ENCODE measurements around the gene COL6A2. TPM values are rescaled to one million over a fixed set of nuclear protein-coding genes. Genes with fewer than 3 reads are reported as not detected.
"Not testable (repeated sequence)": the region's sequence is repeated elsewhere in the genome, so short reads cannot be mapped to it uniquely, and the experiment has no call there.

Gene COL6A2
- total and polyA plus RNA-seq, 9 donors: 481 to 1,002 (median 671) TPM

DNA sequence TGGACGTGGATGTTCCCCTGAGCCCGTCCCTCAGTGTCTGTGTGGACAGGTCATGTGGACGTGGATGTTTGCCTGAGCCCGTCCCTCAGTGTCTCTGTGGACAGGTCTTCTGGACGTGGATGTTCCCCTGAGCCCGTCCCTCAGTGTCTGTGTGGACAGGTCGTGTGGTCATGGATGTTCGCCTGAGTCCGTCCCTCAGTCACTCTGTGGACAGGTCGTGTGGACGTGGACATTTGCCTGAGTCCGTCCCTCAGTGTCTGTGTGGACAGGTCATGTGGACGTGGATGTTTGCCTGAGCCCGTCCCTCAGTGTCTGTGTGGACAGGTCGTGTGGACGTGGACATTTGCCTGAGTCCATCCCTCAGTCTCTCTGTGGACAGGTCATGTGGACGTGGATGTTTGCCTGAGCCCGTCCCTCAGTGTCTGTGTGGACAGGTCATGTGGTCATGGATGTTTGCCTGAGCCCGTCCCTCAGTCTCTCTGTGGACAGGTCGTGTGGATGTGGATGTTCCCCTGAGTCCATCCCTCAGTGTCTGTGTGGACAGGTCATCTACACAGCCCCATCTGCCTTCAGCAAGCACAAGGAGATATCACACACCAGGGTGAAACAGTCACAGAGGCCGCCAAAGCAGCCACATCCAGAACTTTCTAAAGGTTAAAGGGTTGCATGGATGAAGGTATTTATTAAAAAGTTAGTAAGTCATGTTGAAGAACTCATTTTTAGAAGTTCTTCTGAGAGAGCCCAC lies 38.0 kb upstream of the COL6A2 start:
- H3K4me3 ChIP-seq (ENCODE audit: low read length); DNase-seq: not testable (repeated sequence)

DNA sequence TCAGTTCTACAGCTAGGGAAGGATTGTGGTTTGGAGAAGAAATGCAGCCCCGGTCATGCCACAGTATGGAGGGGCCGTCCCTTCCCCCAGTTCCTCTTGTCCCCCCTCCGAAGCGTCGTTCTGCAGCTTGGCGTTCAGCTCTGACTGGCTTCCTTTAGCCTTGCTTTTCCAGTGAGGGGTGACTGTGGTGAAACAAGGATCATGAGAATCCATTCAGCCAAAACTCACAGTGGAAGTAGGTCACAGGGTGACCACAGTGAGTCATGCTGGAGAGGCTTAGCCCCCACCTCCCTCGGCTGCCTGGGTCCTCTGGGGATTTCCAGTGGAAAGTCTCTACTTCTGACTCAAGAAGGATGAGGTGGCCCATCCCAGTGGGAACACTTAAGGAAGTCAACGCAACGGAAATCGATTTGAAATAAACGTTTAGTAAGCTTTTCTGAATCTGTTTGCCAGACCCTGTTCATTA lies 37.3 kb upstream of the COL6A2 start:
- DNase-seq: peak; percentile 77
- Histone ChIP-seq H3K36me3 (ENCODE audit: control insufficient read depth, insufficient read depth, low read length) (no peaks in the 10 kb centered on the region), H3K27ac (ENCODE audit: low read length) (peak overlapping the region; percentile 55), H3K4me3 (ENCODE audit: low read length) (no peak overlapping the region), H3K9me3 (replicated peaks; ENCODE audit: control insufficient read depth, low read depth, low read length) (peaks cover 13% of the 10 kb centered on the region), H3K27me3 (ENCODE audit: control insufficient read depth, insufficient read depth, low read length) (peaks cover 4% of the 10 kb centered on the region), H3K4me1 (ENCODE audit: control insufficient read depth, insufficient read depth, low read length) (peaks cover 46% of the 10 kb centered on the region)
- WGBS (ENCODE audit: insufficient coverage): 53% methylated on average over 5 of the region's 11 CpGs

More for the DNA sequence above, 38.0 kb upstream of the COL6A2 start:
- 92% methylated on average over 17 of the region's 21 CpGs for WGBS (ENCODE audit: insufficient coverage)
- H3K27me3 ChIP-seq (ENCODE audit: control insufficient read depth, insufficient read depth, low read length); H3K36me3 ChIP-seq (ENCODE audit: control insufficient read depth, insufficient read depth, low read length): not testable (repeated sequence)
- H3K4me1 ChIP-seq (ENCODE audit: control insufficient read depth, insufficient read depth, low read length): peaks cover 45% of the 10 kb centered on the region
- H3K27ac ChIP-seq (ENCODE audit: low read length): peak overlapping the region; percentile 55
- H3K9me3 ChIP-seq (replicated peaks; ENCODE audit: control insufficient read depth, low read depth, low read length): peaks cover 13% of the 10 kb centered on the region

DNA sequence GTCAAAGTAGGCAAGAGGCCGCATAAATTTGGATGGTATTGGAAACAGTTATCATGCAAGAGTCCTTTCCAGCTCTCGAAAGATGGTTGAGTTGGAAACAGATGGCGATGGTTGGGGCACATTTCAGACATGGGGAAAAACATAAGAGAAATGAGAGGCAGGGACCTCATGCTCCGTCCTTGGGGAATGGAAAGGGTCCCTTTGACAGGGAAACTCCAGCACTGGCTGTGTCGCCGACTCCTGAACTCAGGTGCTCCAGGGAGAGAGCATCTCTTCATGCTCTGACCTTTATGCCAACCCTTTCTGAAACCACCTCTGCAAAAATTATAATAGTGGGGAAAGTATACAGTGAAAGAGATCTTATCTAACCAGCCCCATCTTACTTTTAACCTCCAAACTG lies 36.8 kb upstream of the COL6A2 start:
- Histone ChIP-seq H3K4me1 (ENCODE audit: control insufficient read depth, insufficient read depth, low read length) (peaks cover 46% of the 10 kb centered on the region), H3K9me3 (replicated peaks; ENCODE audit: control insufficient read depth, low read depth, low read length) (peaks cover 13% of the 10 kb centered on the region), H3K27me3 (ENCODE audit: control insufficient read depth, insufficient read depth, low read length) (peaks cover 4% of the 10 kb centered on the region), H3K36me3 (ENCODE audit: control insufficient read depth, insufficient read depth, low read length) (no peaks in the 10 kb centered on the region), H3K4me3 (ENCODE audit: low read length) (no peak overlapping the region), H3K27ac (ENCODE audit: low read length) (no peak overlapping the region)
- 71% methylated on average over 4 of the region's 6 CpGs for whole genome bisulfite sequencing (ENCODE audit: insufficient coverage)
- no peak for DNase-seq

DNA sequence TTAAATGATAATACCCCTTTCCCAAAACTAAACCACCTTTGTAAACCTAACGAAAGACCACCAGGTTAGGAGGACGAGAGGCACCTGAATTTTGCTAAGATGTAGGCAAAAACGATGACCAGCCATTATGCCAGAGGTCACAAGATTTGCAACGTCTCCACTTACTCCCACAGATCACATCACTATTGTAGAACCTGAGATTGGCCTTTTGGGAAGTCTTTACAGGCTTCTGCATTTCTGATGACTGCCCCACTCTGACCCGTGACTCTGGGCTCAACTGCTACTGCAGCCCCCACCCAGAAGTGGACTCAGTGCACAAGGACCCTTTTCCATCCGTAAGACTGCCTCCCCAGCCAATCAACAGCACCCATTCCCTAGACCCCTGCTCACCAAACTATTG lies 36.4 kb upstream of the COL6A2 start:
- no peak for DNase-seq
- Histone ChIP-seq H3K4me3 (ENCODE audit: low read length) (no peak overlapping the region), H3K4me1 (ENCODE audit: control insufficient read depth, insufficient read depth, low read length) (peaks cover 46% of the 10 kb centered on the region), H3K27me3 (ENCODE audit: control insufficient read depth, insufficient read depth, low read length) (peaks cover 4% of the 10 kb centered on the region), H3K36me3 (ENCODE audit: control insufficient read depth, insufficient read depth, low read length) (no peaks in the 10 kb centered on the region), H3K27ac (ENCODE audit: low read length) (no peak overlapping the region), H3K9me3 (replicated peaks; ENCODE audit: control insufficient read depth, low read depth, low read length) (peaks cover 13% of the 10 kb centered on the region)
- WGBS (ENCODE audit: insufficient coverage): 82% methylated on average over 4 of the region's 6 CpGs

DNA sequence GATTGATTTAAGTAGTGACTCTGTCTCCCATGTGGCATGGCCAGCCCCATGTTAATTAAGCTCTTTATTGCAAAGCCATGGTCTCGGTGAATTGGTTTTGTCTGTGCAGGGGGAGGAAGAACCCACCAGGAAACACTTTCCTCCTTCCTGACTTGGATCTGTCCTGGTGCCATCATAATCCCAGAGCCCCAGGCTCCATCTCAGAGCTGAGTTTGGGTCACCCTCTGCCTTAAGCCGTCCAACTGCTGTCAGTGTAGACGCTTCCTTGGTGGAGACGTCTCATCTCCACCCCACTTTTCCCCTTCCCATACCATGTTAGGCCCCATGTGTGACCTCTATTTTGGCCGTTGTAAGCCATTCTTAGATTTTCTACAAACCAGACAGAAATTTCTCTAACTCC lies 36.0 kb upstream of the COL6A2 start:
- H3K9me3 ChIP-seq (replicated peaks; ENCODE audit: control insufficient read depth, low read depth, low read length): peaks cover 13% of the 10 kb centered on the region
- H3K4me3 ChIP-seq (ENCODE audit: low read length): no peak overlapping the region
- H3K4me1 ChIP-seq (ENCODE audit: control insufficient read depth, insufficient read depth, low read length): peaks cover 46% of the 10 kb centered on the region
- WGBS (ENCODE audit: insufficient coverage): 96% methylated on average over 5 of the region's 5 CpGs
- no peak for DNase-seq
- H3K27me3 ChIP-seq (ENCODE audit: control insufficient read depth, insufficient read depth, low read length): peaks cover 4% of the 10 kb centered on the region
- H3K27ac ChIP-seq (ENCODE audit: low read length): no peak overlapping the region
- H3K36me3 ChIP-seq (ENCODE audit: control insufficient read depth, insufficient read depth, low read length): no peaks in the 10 kb centered on the region

DNA sequence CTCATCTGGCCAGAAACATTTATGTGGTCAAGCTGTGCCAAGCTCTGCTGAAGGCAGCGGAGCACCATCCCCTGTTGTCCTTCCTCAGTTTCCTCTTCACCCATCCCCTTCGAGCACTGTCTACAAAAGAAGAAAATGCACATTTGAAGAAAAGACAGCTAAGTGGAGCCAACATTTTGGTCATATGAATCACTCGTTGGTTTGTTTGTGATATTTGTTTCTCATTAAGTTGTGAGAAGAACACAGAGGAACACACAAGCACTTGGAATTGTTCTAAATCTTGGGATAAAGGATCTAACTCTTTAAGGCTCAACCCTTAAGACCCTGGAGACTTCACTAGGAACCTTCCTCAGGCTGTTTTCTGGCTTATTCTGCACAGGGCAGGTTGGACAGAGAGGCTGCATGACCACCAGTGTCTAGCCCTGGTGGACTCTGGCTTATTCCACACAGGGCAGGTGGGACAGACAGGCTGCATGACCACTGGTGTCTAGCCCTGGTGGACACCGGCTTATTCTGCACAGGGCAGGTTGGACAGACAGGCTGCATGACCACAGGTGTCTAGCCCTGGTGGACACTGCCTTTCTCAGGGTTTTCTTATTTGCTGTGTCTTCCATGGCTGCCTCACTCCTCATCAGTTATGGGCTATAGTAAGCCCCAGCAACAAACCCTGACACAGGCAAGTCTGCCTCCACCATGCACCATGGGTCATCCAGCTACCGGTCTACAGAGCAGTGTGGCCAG lies 35.3 kb upstream of the COL6A2 start:
- peaks cover 2% of the 10 kb centered on the region for H3K27me3 ChIP-seq (ENCODE audit: control insufficient read depth, insufficient read depth, low read length)
- WGBS (ENCODE audit: insufficient coverage): 93% methylated on average over 3 of the region's 5 CpGs
- peaks cover 13% of the 10 kb centered on the region for H3K9me3 ChIP-seq (replicated peaks; ENCODE audit: control insufficient read depth, low read depth, low read length)
- no peak for DNase-seq
- H3K27ac ChIP-seq (ENCODE audit: low read length): no peak overlapping the region
- peaks cover 47% of the 10 kb centered on the region for H3K4me1 ChIP-seq (ENCODE audit: control insufficient read depth, insufficient read depth, low read length)
- H3K36me3 ChIP-seq (ENCODE audit: control insufficient read depth, insufficient read depth, low read length): no peaks in the 10 kb centered on the region
- H3K4me3 ChIP-seq (ENCODE audit: low read length): no peak overlapping the region

DNA sequence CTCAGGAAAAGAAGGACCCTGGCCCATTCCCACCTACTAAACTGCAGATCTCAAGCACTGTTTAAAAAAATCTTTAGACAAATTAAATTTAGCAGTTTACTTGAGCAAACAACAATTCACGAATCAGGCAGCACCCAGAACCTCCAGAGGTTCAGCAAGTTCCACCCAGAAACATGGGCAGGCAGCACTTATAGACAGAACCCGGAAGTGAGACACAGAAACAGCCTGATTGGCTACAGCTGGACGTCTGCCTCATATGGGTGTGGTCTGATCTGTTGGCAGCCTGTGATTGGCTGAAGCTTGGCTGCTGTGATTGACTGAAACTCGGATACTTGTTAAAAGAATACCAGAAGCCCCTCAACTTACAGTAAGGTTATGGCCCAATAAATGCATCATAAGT lies 34.7 kb upstream of the COL6A2 start:
- WGBS (ENCODE audit: insufficient coverage): 87% methylated on average over 3 of the region's 4 CpGs
- peaks cover 13% of the 10 kb centered on the region for H3K9me3 ChIP-seq (replicated peaks; ENCODE audit: control insufficient read depth, low read depth, low read length)
- no peaks in the 10 kb centered on the region for H3K36me3 ChIP-seq (ENCODE audit: control insufficient read depth, insufficient read depth, low read length)
- no peak overlapping the region for H3K27ac ChIP-seq (ENCODE audit: low read length)
- H3K27me3 ChIP-seq (ENCODE audit: control insufficient read depth, insufficient read depth, low read length): peaks cover 2% of the 10 kb centered on the region
- no peak overlapping the region for H3K4me3 ChIP-seq (ENCODE audit: low read length)
- H3K4me1 ChIP-seq (ENCODE audit: control insufficient read depth, insufficient read depth, low read length): peaks cover 50% of the 10 kb centered on the region
- peak; percentile 28 for DNase-seq

DNA sequence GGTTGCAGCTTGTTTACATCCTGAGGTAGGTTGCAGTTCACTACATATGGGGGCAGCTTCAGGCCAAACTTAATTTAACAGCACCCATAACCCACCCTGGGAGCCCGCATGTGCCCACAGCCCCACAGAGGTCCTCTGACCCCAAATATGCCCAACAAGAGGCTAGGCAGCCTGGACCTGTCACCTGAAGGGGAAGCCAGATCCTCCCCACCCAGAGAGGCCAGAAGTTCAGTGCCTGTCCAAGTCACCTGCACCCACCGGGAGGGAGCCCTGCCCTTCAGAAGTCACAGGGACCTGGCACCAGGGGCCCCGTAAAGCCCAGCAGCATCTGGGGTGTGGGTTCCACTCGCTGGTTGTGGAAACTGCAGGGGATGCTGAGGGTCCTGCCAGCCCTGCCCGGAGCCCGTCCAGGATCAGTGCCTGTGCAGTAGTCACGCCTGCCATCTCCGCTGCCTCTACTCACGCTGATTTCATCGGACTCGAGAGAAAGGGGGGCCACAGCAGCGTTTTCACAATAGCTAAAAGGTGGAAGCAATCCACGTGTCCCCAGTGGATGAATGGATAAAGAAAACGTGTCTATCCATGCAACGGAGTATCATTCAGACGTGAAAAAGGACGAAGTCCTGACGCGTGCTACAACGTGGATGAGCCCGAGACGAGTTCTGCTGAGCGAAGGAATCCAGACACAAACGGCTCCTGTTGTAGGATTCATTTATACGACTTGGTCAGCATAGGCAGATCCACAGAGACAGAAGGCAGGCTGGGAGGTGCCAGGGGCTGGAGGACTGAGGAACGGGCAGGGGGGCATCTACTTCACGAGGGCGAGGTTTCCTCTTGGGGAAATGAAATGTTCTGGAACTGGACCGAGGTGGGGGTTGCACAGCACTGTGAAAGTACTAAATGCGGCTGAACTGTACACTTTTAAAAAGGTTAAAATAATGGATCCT lies 33.9 kb upstream of the COL6A2 start:
- DNase-seq: no peak
- Histone ChIP-seq H3K4me1 (ENCODE audit: control insufficient read depth, insufficient read depth, low read length) (peaks cover 52% of the 10 kb centered on the region), H3K4me3 (ENCODE audit: low read length) (no peak overlapping the region), H3K9me3 (replicated peaks; ENCODE audit: control insufficient read depth, low read depth, low read length) (peaks cover 13% of the 10 kb centered on the region), H3K27ac (ENCODE audit: low read length) (peak overlapping the region; percentile 7), H3K27me3 (ENCODE audit: control insufficient read depth, insufficient read depth, low read length) (peaks cover 2% of the 10 kb centered on the region), H3K36me3 (ENCODE audit: control insufficient read depth, insufficient read depth, low read length) (no peaks in the 10 kb centered on the region)
- WGBS (ENCODE audit: insufficient coverage): 74% methylated on average over 28 of the region's 30 CpGs

DNA sequence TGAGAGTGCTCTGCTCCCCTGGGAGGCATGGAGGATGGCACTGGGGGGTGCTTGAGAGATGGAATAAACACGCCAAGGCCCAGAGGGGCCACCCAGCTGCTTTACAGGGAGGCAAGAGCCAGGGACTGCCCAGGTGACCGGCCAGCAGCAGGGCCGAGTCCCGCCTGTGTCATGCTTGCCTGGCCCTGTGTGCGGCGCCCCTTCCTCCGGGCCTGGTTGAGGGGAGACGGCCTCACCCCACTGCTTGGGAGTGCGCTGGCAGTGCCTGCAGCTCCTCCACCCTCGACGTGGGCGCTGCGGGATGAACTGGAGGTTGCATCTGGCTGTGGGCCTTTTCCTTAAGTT lies 33.1 kb upstream of the COL6A2 start:
- WGBS (ENCODE audit: insufficient coverage): 35% methylated on average over 13 of the region's 13 CpGs
- DNase-seq: no peak
- Histone ChIP-seq H3K4me1 (ENCODE audit: control insufficient read depth, insufficient read depth, low read length) (peaks cover 50% of the 10 kb centered on the region), H3K4me3 (ENCODE audit: low read length) (no peak overlapping the region), H3K27ac (ENCODE audit: low read length) (peak overlapping the region; percentile 95), H3K9me3 (replicated peaks; ENCODE audit: control insufficient read depth, low read depth, low read length) (peaks cover 13% of the 10 kb centered on the region), H3K27me3 (ENCODE audit: control insufficient read depth, insufficient read depth, low read length) (peaks cover 2% of the 10 kb centered on the region), H3K36me3 (ENCODE audit: control insufficient read depth, insufficient read depth, low read length) (no peaks in the 10 kb centered on the region)

Measured in muscle of leg (tissue), 11 donors.